Activated T-helper 2 cell treated with anti-CD3 and anti-CD28 coated beads, Interferon-gamma antibody, Interleukin-2, Interleukin-4, amounts not matched to agents 10 μg/mL and 5 μg/mL and 100 μg/mL, durations not matched to agents 14 hours and 24 hours and 36 hours (primary cell): ENCODE results near the gene MYD88. TPM values are rescaled to one million over a fixed set of nuclear protein-coding genes. Genes with fewer than 3 reads are reported as not detected.

ENCODE experiments used
- DNase-seq: peaks from one replicate; pipeline ENCODE4 v3.0.0; 2021; ENCODE audit warnings: low spot score
- H3K27ac Mint-ChIP-seq: one replicate; pipeline ENCODE4 v1.8.0; 2021; ENCODE audit warnings: mixed read lengths
- H3K27me3 Mint-ChIP-seq: one replicate; pipeline ENCODE4 v1.8.0; 2021; ENCODE audit warnings: low read depth, mixed read lengths
- H3K36me3 Mint-ChIP-seq: one replicate; pipeline ENCODE4 v1.8.0; 2021; ENCODE audit warnings: low read depth, mixed read lengths
- H3K4me1 Mint-ChIP-seq: one replicate; pipeline ENCODE4 v1.8.0; 2021; ENCODE audit warnings: low read depth, mixed read lengths
- H3K4me3 Mint-ChIP-seq: one replicate; pipeline ENCODE4 v1.8.0; 2021; ENCODE audit warnings: low read depth, mild to moderate bottlenecking, moderate library complexity, mixed read lengths
- H3K9me3 Mint-ChIP-seq: one replicate; pipeline ENCODE4 v1.8.0; 2021; ENCODE audit warnings: mixed read lengths
- intact Hi-C: fragments of 100-400 bp; cut with micrococcal nuclease; formaldehyde crosslinking; loops from one replicate; pipeline ENCODE4 v1.15.1; 2023
- total RNA-seq: library from RNA; stranded (reverse); gene quantifications from 2 replicates; pipeline ENCODE4 v1.2.3, GENCODE V29; 2022

Gene MYD88
- total RNA-seq, 1 donor from 2014 or later: 36.5 TPM

- H3K9me3 Mint-ChIP-seq: peaks cover 9% of the 10 kb centered on the region
- no peak overlapping the region for H3K27ac Mint-ChIP-seq
- intact Hi-C loops: no loop called here
- H3K36me3 Mint-ChIP-seq: peaks cover 3% of the 10 kb centered on the region
- DNase-seq: no peak
- peaks cover 15% of the 10 kb centered on the region for H3K27me3 Mint-ChIP-seq
- H3K4me3 Mint-ChIP-seq: no peak overlapping the region
- no peaks in the 10 kb centered on the region for H3K4me1 Mint-ChIP-seq
These were observed 30.4 kb upstream of the MYD88 start for GRCh38 chr3:38107911-38108648.

DNA sequence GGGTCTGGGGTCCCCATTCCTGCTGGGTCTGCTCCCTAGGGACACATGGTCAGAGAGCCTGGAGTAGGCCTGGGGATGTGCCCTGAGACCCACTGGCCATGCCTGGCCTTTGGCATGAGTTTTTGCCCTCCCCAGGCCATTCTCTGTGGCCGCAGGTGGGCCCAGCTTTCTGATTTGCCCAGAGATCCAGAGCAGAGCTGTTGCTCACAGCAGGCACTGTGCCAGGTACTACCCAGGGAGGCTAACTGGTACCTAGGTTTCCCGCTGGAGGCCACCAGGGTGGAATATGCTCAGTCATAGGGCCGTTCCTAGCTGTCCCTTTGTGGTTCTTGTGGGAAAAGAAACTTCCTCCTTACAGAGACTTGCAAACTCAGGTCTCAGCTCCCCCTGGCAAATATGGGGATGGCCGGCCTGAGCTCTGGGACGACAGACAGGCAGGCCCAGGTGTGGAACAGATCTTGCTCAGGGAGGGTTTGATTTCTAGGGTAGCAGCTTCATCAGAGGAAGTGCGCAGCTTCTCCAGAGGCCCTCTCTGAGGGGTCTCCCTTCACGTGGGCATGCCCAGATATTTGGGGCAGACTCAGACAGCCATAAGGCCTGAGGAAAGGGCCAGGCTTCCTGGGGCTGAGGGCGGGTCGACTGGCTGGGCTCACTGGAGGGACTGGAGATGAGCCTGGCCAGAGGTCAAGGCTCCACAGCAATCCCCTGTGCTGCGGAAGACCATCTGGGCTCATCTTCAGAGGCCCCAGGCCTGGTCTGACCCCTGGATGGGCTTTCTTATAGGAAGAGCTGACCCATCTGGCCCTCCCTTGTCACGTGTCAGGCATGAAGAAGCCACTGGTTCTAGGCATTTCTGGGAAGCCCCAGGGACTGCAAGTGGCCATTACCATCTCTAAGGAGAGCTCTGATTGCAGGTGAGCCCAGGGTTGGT, 29.5 kb upstream of the MYD88 start:
- intact Hi-C loops: no loop called here
- H3K27ac Mint-ChIP-seq: no peak overlapping the region
- peaks cover 9% of the 10 kb centered on the region for H3K27me3 Mint-ChIP-seq
- no peak for DNase-seq
- H3K4me1 Mint-ChIP-seq: no peaks in the 10 kb centered on the region
- no peak overlapping the region for H3K4me3 Mint-ChIP-seq
- H3K36me3 Mint-ChIP-seq: peaks cover 3% of the 10 kb centered on the region
- H3K9me3 Mint-ChIP-seq: peaks cover 9% of the 10 kb centered on the region

GRCh38 chr3:38109580-38110313, 28.7 kb upstream of the MYD88 start:
- Mint-ChIP-seq H3K4me3 (no peak overlapping the region), H3K36me3 (peaks cover 3% of the 10 kb centered on the region), H3K9me3 (peaks cover 9% of the 10 kb centered on the region), H3K4me1 (no peaks in the 10 kb centered on the region), H3K27ac (no peak overlapping the region), H3K27me3 (peaks cover 9% of the 10 kb centered on the region)
- DNase-seq: no peak
- intact Hi-C loops: no loop called here

GRCh38 chr3:38110314-38111050, 28.0 kb upstream of the MYD88 start:
- peaks cover 3% of the 10 kb centered on the region for H3K36me3 Mint-ChIP-seq
- H3K9me3 Mint-ChIP-seq: peaks cover 4% of the 10 kb centered on the region
- DNase-seq: no peak
- peaks cover 5% of the 10 kb centered on the region for H3K27me3 Mint-ChIP-seq
- no peak overlapping the region for H3K27ac Mint-ChIP-seq
- no peak overlapping the region for H3K4me3 Mint-ChIP-seq
- intact Hi-C loops: no loop called here
- H3K4me1 Mint-ChIP-seq: no peaks in the 10 kb centered on the region

DNA sequence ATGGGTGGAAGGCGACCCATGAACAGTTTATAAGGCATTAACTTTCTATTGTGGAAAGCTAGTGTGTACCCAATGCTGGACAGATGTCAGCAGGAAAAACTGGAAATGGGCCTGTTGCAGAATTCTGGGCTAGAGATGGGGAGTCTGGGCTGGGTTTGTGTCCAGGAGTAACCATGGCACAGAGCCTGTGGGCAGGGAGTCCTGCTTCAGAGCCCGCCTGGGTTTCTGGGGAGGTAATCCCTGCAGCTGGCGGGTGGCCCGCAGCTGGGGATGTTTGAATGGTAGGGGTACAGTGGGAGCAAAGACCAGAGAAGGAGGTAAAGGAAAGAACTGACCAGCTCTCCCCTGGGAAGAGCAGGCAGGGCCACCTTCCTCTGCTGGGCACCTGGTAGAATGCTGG, 27.3 kb upstream of the MYD88 start:
- no peak for DNase-seq
- Mint-ChIP-seq H3K27me3 (peaks cover 2% of the 10 kb centered on the region), H3K27ac (no peak overlapping the region), H3K4me3 (no peak overlapping the region), H3K36me3 (no peaks in the 10 kb centered on the region), H3K9me3 (no peaks in the 10 kb centered on the region), H3K4me1 (no peaks in the 10 kb centered on the region)
- intact Hi-C loops: no loop called here

DNA sequence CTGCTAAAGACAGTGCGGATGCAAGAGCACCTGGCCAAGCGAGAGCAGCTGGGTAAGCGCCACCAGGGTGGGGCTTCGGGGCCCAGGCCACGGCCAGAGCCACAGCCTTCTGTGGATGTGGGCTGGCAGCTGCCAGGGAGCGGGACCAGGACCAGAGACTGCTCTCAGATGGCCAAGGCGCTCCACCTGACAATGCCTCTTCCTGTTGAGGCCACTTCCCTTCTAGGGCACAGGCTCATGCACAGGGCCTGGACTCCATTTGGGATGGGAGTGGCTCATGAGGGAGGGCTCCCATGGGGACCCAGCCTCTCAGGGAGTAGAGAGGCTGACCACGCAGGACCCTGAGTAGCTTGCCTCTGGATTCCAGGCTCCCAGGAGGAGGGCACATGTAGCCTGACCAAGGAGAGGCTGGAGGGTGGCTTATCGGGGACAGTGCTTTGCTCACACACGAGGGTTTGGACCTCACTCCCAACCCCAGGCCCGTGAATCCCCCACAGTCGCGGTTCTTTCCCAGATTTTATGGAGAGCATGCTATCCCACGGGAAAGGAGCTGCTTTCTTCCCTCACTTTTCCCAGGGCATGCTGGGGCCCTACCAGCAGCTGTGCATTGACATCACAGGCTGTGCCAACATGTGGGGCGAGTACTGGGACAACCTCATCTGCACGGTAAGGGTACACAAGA, 26.6 kb upstream of the MYD88 start:
- Mint-ChIP-seq H3K27me3 (peaks cover under 1% of the 10 kb centered on the region), H3K9me3 (no peaks in the 10 kb centered on the region), H3K4me1 (no peaks in the 10 kb centered on the region), H3K27ac (no peak overlapping the region), H3K4me3 (no peak overlapping the region), H3K36me3 (no peaks in the 10 kb centered on the region)
- no peak for DNase-seq
- intact Hi-C loops: no loop called here

DNA sequence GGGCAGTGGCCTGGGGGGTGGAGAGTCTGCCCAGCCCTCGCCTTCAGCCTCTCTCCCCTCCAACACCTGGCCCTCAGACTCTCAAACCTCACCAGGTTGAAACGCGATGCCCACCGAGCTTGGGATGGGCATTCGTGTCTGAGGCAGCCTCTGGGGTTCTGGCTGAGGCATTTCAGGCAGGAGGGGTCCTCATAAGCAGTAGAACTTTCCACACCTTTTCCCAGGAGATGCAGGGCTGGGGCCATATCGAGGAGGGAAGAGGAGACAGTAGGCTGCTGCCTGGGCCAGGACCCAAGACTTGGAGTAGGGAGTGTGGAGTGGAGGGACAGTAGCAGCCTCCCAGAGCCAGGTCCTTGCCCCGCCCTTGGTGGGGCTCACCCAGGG, 26.1 kb upstream of the MYD88 start:
- Mint-ChIP-seq H3K9me3 (no peaks in the 10 kb centered on the region), H3K4me3 (no peak overlapping the region), H3K27me3 (no peaks in the 10 kb centered on the region), H3K27ac (no peak overlapping the region), H3K36me3 (no peaks in the 10 kb centered on the region), H3K4me1 (no peaks in the 10 kb centered on the region)
- no peak for DNase-seq
- intact Hi-C loops: no loop called here

DNA sequence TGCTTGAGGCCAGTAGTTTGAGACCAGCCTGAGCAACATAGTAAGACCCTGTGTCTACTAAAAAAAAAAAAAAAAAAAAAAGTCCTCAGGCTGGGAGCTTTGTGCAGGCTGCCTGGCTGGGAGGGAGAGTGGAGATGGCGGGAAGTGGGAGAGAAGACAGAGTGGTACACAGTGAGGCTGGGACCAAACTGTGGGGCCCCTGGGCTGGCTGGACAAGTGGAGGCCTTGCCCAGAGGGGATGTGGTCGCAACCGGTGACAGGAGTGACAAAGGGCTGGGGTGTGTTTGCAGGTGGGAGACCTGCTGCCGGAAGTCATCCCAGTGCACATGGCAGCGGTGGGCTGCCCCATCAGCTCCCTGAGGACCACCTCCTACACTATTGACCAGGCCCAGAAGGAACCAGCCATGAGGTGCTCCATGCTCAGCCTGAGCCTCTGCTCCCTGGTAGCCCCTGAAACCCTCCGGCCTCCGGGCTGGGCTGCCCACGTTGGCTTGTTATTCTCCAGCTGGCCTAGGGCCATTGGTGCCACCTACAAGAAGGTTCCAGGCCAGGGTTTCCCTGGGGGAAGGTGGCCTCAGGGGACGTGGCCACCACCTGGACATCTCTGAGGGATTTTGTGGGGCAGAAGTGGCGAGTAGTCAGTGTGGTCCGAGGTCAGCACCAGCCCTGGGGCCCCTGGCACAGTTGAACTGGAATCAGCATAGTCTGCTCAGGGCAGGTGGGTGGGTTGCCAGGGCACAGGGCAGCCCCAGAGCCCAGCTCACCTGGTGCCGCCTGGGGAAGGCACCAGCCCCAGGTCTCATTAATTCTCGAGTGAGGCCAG, 24.2 kb upstream of the MYD88 start:
- Mint-ChIP-seq H3K27ac (no peak overlapping the region), H3K36me3 (peaks cover 6% of the 10 kb centered on the region), H3K4me3 (no peak overlapping the region), H3K27me3 (no peaks in the 10 kb centered on the region), H3K9me3 (no peaks in the 10 kb centered on the region), H3K4me1 (no peaks in the 10 kb centered on the region)
- intact Hi-C loops: no loop called here
- no peak for DNase-seq

DNA sequence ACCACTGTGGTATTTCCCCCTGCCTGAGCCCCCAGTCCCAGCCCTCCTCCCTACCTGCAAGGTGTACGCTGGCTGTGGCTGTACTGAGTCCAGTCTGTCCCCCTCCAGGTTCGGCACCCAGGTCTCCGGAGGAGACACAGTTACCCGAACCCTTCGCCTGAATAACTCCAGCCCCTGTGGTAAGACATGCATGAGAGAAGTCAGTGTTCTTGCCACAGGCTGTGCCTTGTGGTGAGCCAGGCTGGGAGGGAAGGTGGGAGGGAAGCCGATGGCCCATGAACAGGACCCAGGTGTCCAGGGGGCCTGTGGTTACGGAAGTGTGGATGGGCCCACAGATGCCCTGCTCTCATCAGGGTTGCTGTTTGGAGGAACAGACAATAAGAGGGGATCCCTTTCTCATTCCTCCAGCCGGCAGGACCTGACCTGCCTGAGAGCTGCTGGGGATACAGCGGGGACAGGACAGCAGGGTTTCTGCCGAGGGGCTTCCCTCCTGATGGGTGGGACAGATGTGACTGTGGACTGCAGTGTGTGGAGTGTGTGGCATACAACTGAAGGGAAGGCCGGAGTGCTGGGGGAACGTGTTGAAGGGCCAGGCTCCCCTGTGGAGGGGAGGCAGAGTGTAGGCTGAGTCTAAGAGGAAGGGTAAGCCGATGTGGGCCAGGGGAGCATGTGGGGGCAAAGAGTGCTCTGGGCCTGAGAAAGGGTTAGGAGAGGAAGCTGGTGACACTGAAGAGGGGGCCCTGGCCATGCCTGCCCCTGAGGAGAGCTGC, 23.4 kb upstream of the MYD88 start:
- H3K27ac Mint-ChIP-seq: no peak overlapping the region
- H3K27me3 Mint-ChIP-seq: no peaks in the 10 kb centered on the region
- H3K4me1 Mint-ChIP-seq: no peaks in the 10 kb centered on the region
- no peaks in the 10 kb centered on the region for H3K9me3 Mint-ChIP-seq
- peaks cover 9% of the 10 kb centered on the region for H3K36me3 Mint-ChIP-seq
- no peak for DNase-seq
- H3K4me3 Mint-ChIP-seq: no peak overlapping the region
- intact Hi-C loops: loop anchor here (5.0 kb wide), 1 partner anchor 367 kb away; no protein-coding TSS in a partner anchor

DNA sequence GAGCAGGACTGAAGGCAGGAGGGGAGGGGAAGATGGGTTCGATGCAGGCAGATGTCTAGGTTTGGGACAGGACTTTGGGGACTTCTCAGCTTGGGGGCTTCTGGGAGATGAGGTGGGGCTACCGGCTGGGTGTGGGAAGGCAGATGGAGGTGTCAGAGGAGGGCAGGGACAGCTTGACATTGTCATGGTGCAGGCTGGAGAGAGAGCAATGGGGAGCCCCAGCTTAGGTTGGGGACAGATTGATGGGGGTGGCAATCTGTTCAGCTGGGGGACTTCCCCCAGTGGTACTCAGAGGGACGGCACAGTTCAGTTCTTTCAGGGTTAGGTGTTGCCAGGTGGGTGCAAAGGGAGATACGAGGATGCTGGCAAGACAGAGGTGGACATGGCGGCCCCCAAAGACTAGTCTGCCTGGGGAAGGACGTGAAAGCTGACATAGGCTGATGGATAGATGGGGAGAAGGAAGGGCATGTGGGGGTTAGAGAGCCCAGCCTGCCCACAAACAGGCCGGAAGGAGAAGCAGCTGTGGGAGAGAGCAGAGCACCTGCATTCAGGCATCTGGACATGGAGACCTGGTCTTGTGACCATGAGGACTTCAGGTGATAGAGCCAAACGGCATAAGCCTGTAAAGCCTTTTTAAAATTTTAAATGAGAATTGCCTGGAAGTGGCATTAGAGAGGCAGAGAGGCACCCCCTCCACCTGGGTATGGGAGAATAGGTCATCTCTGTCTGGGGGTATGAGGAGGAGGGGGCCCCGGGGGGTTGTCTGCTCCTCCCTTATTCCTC, 22.6 kb upstream of the MYD88 start:
- peaks cover 16% of the 10 kb centered on the region for H3K36me3 Mint-ChIP-seq
- H3K4me3 Mint-ChIP-seq: no peak overlapping the region
- intact Hi-C loops: loop anchor here (5.0 kb wide), 1 partner anchor 366 kb away; no protein-coding TSS in a partner anchor
- DNase-seq: no peak
- H3K4me1 Mint-ChIP-seq: no peaks in the 10 kb centered on the region
- H3K27ac Mint-ChIP-seq: no peak overlapping the region
- H3K9me3 Mint-ChIP-seq: no peaks in the 10 kb centered on the region
- H3K27me3 Mint-ChIP-seq: no peaks in the 10 kb centered on the region
